ENCODE measurements around the gene CUL2.
"Not testable (repeated sequence)": the region's sequence is repeated elsewhere in the genome, so short reads cannot be mapped to it uniquely, and the experiment has no call there.

The CUL2 gene

DNA sequence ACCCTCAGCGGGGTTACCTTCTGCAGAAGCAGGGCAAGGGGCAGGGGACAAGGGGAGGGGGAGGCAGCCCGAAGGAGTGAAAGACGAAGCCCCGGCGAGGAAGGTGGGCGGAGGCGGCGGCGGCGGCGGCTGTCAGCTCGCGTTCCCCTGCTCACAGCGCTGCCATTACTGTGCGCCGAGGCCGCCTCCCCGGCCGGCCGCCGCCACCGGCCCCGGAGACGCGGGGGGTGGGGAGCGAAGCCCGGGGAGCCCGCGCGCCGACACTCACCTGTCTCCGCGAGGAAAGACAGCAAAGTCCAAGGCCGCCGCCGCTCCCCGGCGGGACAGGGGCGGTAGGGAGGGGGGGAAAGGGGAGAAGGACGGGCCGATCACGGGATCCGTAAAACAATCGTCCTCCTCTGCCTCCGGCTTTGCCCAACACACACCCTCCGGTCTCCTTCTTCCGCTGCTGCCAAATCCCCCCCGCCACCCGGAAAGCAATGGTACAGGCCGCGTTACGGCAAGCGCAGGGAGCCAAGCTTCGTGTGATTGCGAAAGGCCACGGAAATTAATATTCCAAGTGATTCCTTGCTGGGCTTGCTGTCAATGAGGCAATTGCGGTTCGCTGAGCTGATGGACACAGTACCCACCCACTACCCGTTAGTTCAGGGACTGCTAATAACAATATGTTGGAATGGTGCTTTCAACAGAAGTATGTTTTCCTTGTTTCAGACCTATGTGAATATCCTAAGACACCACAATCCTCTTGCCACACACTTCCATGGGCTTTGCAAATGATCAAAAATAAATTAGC lies at the start of gene CUL2:
TSS of gene CUL2 (minus strand) at position 180 of the 793 bp plus-strand sequence. CDS start 19,024 bp downstream, outside the sequence.
- DNase-seq: peak; percentile 93

- no peak for DNase-seq
Observed at GRCh38 chr10:35136263-35136815, 46.2 kb upstream of the CUL2 start.

DNA sequence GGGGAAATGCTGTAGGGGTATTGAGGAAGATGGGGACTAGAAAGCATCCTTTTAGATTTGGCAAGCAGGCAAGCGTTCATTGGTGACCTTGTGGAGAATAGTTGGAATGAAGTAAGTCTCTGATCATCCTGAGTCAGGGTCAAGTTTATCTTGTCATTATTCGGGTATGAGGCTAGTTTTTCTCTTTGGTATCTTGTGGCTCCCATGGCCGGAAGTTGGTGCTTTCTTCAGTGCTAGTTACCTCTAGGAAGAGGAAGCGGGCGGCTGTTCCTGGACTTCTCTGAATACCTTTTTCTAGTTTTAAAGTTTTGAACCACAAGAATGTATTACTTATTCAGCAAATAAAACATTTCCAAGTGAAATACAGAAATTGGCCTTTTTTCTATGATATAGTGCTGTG lies 45.7 kb upstream of the CUL2 start:
- no peak for DNase-seq

- DNase-seq: no peak
Observed at GRCh38 chr10:35133586-35133985, 43.4 kb upstream of the CUL2 start.

GRCh38 chr10:35132727-35133126 lies 42.6 kb upstream of the CUL2 start:
- DNase-seq: no peak

DNA sequence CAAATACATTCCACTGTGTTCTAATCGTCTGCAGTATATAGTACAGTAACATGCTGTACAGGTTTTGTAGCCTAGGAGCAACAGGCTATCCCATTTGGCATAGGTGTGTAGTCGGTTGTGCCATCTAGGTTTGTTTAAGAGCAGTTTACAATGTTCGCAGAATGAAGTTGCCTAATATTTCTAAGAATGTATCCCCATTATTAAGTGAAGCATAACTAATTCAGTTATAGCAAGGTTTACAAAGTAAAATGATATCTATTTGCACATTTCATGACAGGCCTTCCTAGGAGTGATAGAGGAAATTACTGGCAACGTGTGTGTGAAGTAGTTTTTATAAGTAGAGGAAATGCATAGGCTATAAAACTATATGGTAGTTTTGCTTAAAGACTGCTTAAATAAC lies 40.5 kb upstream of the CUL2 start:
- DNase-seq: no peak

DNA sequence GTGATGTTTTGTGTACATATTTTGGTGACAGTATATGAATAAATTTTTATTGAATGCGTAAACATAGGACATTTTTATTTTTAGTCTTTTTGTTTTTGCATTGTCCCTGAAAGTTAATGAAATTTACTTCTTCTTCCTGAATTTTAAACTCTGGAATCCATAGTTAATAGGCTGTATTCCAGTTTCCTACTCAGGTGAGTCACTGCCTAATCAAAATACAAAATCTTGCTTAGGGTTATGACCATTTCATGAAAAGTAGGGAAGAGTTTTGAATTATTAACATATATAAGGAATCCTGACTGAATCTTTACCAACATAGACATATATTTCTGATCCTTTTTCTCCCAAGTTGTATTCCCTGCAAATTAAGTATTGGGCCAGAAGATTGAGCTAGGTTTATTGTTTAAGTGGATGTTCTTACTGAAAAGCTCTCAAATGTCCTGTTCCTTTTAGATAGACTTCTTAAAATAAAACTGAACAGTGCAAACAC lies 39.1 kb upstream of the CUL2 start:
- DNase-seq: no peak

- DNase-seq: no peak
Observed at GRCh38 chr10:35127289-35127891, 37.2 kb upstream of the CUL2 start.

GRCh38 chr10:35126530-35127288 lies 36.6 kb upstream of the CUL2 start, which contains the start of gene CREM:
Gene CREM (plus strand): TSS chr10:35126846. CDS start chr10:35137836, 10,990 bp downstream.
- peak; percentile 99 for DNase-seq

- DNase-seq: peak; percentile 23
Observed at GRCh38 chr10:35126062-35126529, 36.0 kb upstream of the CUL2 start.

GRCh38 chr10:35124540-35124939 lies 34.4 kb upstream of the CUL2 start:
- DNase-seq: no peak

- DNase-seq: no peak
Observed at GRCh38 chr10:35119378-35119777, 29.2 kb upstream of the CUL2 start.

DNA sequence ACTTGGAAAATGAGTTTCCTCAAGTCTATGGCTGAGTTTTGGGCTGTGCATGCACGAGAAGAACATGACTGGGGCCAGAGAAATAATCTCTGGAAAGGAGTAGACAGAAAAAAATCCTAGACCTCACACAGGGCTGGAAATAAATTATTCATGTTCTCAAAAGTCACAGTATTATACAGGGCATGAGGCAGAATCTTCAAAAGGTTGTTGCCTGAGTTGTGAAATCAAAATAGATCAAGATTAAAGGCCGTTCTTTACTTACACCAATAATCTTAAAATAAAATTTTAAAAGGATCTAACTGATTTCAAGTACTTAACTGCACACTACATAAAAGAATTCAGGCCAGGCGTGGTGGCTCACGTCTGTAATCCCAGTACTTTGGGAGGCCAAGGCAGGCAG lies 22.4 kb upstream of the CUL2 start:
- DNase-seq: no peak

DNA sequence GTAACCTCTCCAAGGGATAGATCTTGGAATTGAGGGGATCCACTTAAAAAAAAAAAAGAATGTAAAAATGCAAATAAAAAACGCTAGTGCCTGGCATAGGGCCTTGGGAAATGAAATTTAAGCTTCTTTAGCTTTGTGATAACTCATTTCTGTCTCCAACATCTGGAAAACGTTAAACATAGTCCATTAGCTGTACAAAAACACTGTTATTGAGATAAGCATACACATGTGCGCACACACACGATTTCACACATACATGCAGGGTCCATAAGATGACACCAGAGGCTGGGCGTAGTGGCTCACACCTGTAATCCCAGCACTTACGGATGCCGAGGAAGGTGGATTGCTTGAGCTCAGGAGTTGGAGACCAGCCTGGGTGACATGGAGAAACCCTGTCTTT lies 13.7 kb upstream of the CUL2 start:
- no peak for DNase-seq

- DNase-seq: no peak
Observed at GRCh38 chr10:35097510-35097909, 7.4 kb upstream of the CUL2 start.

- DNase-seq: no peak
Observed at GRCh38 chr10:35096312-35096711, 6.2 kb upstream of the CUL2 start.

DNA sequence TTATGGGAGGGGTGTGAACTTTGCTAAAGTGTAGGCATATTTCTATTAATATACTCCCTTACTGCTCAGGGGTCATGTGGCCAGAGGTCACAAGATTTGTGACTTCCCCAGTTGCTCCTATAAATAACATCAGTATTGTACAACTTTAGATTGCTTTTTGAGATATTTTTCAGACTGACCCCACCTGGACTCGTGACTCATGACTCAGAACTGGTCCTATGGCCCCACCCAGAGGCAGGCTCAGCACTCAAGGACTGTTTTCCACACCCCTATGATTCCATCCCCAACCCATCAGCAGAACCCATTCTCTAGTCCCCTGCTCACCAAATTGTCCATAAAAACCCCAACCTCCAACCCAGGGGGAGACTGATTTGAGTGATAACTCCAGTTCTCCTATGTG lies 2.7 kb upstream of the CUL2 start:
- DNase-seq: no peak

DNA sequence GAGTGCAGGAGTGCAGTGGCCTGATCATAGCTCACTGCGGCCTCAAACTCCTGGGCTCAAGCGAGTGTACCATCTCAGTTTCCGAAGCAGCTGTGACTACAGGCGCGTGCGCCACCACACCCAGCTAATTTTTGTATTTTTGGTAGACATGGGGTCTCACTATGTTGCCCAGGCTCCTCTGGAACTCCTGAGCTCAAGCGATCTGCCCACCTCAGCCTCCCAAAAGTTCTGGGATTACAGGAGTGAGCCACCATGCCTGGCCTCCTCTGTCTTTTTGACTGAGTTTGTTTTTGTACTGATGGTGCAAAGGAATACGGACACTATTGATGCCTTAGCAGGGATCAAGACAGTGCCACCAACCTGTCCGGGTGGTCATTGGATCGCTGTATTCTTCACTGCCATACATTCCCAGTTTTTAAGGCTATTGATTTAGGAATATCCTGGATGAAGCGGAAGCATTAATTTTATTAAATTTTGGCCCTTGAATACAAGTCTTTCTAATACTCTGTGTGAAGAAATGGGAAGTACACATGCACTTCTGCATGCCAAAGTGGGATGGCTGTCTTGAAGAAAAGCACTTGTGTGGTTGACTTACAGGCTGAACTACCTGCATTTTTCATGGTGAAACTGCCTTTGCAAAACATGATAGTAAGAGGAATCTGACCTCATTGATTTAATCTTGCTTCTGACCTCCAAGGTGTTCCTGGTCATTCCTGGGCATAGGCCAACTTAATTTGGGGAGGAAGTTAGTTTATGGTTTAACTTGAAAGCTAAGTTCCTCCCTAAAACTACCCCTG lies 2.1 kb upstream of the CUL2 start:
- no peak for DNase-seq

DNA sequence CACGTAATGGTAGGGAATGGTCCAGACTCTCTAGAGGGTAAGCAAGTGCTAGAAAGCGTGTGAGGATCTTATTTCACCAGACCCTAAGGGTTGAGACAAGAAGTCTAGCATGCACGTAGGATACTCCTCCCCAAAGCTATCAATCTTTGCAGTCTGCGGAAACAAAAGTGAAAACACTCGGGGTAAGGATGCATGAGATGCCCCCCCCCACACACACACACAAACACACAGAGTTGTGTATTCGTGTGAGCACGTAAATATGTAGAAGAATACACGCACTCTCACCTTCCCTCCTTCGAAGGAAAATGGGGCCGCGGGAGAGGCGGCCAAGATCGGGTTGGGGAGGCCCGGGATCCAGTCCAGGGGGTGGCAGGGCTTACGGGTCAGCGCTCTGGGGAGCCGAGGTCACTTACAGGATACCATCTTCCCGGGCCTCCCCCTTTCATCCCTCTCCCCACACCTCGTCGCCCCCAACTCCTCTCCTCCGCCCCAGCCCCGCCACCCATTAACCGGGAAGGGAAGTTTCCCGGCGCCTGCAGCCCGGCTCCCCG lies 455 bp downstream of the CUL2 start:
- no peak for DNase-seq

DNA sequence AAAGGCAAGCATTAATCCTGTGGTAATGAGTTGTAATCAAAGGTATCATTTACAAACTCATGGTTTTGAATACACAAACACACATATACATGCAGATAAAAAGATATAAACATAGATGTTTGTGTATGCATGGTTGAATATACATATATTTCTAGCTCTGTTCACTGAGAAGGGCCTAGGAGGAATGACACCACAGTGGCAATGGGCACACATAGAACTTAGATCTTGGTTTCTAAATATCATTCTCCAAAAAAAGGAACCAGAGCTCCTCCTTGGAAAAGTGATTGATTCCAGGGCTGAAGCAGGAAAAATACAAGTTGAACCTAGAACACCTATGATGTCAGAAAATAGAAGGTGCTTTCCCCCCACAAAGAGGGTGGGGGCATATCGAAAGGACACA lies 6.9 kb downstream of the CUL2 start:
- no peak for DNase-seq

DNA sequence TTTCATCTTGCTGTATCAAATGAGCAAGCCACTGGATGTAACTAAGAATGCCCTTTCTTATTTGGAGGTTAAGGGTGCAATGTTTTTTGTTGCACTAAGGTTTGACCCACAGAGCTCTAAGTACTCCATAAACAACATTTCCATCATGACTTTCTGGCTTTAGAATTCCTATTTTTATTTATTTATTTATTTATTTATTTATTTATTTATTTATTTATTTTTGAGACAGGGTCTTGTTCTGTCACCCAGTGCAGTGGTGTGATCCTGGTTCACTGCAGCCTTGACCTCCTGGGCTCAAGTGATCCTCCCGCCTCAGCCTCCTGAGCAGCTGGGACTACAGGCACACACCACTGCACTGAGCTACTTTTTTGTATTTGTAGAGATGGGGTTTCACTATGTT lies 9.9 kb downstream of the CUL2 start:
- DNase-seq: not testable (repeated sequence)

DNA sequence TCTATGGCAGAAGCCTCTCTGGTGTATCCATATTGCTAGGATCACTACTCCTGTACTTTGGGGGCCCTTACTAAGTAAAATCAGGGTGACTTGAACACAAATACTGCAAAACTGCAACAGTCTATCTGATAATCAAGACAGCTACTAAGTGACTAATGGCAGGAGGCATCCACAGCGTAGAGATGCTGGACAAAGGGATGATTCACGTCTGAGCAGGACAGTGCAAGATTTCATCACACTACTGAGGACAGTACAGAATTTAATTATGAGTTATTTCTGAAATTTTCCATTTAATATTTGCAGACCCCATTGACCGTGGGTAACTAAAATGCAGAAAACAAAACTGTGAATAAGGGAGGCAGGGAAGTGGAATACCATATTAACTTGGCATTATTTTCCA lies 10.4 kb downstream of the CUL2 start:
- no peak for DNase-seq

All from activated T-cell treated with anti-CD3 and anti-CD28 coated beads, Interleukin-2, amount 50 U/mL, for 1 hour (primary cell).